H54 (cell line): ENCODE results near the gene AGAP3.
A peak's percentile ranks its signal among the peaks of the same experiment; 100 is the strongest.

Experiments used
- DNase-seq: peaks from one replicate; pipeline ENCODE4 v3.0.0; 2011; ENCODE audit warnings: low spot score, mixed read lengths; ENCODE audit not compliant: insufficient read length
- FAIRE-seq: peaks from 3 replicates; lab custom pipeline; 2011; peaks lifted over from hg19 to GRCh38; lab: Jason Lieb, UNC
- POLR2A ChIP-seq: IDR thresholded peaks from 2 replicates; pipeline ENCODE4 v1.6.1; 2011; ENCODE audit warnings: low read depth, mild to moderate bottlenecking, low read length

The AGAP3 gene

DNA sequence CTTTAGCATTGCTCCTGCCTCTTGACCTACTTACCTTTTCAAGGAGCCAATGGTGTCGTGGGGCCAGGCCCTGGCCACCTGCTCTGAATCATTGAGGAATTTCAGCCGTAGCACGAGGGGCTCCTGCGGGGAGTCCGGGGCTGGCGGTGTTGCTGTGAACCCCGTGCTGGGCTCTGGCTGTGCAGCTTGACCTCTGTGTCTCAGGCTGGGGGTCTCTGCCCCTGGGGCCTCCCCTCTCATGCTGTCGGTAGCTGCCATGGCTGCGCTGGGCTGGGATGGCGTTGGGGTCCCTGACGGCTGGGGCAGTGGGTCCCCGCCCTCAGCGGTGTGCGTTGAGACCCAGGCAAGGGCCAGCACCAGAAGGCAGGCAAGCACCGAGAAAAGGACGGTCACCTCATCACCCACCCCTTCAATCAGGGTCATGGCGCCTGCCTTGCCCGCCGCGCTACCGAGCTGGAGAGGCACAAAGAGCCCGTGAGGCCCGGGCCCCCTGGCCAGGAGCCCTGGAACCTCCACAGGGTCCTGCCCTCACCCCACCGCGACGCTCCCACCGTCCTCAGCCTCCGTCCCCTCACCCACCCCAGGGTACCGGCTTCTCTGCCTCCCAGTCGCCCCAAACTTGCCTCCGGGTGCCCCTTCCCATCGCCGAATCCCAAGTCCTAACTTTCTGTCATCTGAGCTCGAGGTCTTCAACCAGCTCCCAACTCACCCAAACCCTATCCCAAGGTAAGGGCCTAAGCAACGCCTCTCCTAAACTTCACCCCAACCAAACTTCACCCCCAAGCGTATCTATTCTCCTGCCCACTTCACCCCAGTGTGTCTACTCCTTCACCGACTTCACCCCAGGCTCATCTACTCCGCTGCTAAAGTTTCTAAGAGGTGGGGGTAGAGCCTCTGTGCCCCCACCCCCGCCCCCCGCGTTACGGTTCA, 3.9 kb upstream of the AGAP3 start:
- FAIRE-seq: no peak
- DNase-seq: no peak
- no peak for TF ChIP-seq POLR2A

DNA sequence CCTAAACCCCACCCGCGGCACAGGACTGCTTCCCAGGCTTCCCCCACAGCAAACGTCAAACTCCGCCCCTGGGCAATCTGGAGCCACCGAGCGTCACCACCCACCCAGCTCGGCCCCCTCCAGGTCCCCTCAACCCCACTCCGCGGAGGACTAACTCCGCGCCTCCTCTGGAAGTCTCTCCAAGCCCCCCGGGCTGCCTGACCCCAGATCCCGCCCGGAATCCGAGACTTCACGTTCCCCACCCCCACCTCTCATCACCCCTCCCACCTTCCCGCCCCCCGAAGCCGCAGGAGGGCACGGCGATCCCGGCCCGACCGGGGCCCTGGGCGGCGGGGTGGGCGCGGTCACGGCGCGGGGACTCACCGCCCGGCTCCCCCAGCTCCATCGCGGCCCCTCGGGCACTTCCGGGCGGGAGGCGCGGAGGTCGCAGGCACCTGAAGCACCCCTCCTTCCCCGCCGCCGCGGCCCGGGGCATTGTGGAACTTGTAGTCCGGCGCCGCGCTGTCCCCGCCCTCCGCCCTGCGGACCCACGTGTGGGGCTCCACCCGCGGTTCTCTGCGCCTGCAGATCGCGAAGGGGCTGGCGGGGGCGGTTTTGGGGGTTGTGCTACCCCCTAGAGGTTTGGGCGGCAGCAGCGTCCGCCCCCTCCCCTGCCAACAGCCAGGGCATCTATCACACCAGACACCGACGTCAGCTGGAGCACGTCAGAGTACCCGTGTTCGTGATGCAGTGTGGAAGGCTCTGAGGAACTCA, 3.0 kb upstream of the AGAP3 start, which contains the start of gene TMUB1:
Gene TMUB1 (minus strand): TSS at position 423 of the 753 bp plus-strand sequence. CDS start 930 bp downstream, outside the sequence.
- TF ChIP-seq POLR2A: peak; percentile 43; the same call in 1 of the 2 replicates
- FAIRE-seq (no peak), DNase-seq (peak; percentile 76)

DNA sequence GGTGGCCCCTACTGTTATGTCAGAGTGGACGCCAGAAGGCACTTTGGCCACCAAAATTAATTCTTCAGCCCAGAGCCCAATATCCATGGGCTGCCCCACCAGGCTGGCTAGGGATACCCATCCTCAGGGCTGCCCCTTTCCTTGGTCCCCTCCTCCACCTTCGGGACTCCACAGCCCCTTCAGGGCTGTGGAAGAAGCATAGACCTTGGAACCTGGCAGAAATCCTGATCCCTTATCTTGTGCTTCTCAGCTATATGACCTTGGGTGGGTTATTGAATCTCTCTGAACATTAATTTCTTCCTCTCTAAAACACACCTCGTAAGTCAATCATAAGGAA, 2.5 kb upstream of the AGAP3 start:
- FAIRE-seq (no peak), DNase-seq (no peak)
- TF ChIP-seq POLR2A: no peak

DNA sequence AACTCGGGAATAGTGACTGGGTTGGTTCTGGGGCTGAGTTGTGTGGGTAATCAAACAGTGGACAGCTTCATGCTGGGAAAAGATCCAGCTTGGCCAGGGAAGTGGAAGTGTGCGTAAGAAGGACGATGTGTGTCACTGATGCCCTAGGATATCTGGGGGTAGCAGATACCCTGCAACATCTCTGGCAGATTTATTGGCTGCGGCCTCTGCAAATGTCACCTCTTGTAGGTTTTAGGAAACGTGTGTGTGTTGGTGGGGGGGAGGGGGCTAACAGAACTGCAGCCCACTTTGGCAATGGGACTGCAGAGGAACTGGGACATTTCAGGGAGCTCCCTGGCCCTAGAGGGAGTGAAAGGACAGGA, 965 bp upstream of the AGAP3 start:
- TF ChIP-seq POLR2A: no peak
- FAIRE-seq (no peak), DNase-seq (no peak)

DNA sequence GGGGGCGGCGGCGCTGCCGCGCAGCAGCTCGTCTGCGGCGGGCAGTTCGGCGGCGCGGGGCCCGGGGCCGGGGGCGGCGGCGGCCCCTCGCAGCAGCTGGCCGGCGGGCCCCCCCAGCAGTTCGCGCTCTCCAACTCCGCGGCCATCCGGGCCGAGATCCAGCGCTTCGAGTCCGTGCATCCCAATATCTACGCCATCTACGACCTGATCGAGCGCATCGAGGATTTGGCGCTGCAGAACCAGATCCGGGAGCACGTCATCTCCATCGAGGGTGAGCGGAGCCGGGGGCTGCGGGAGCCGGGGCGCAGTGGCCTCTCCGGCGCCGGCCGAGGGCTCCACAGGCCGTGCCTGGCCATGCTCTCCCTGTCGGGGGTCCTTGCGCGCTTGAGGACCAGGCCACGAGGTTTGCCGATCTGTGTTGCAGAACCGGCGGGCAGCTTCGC, 548 bp downstream of the AGAP3 start:
- DNase-seq: peak; percentile 55
- no peak for FAIRE-seq
- TF ChIP-seq POLR2A: no peak

DNA sequence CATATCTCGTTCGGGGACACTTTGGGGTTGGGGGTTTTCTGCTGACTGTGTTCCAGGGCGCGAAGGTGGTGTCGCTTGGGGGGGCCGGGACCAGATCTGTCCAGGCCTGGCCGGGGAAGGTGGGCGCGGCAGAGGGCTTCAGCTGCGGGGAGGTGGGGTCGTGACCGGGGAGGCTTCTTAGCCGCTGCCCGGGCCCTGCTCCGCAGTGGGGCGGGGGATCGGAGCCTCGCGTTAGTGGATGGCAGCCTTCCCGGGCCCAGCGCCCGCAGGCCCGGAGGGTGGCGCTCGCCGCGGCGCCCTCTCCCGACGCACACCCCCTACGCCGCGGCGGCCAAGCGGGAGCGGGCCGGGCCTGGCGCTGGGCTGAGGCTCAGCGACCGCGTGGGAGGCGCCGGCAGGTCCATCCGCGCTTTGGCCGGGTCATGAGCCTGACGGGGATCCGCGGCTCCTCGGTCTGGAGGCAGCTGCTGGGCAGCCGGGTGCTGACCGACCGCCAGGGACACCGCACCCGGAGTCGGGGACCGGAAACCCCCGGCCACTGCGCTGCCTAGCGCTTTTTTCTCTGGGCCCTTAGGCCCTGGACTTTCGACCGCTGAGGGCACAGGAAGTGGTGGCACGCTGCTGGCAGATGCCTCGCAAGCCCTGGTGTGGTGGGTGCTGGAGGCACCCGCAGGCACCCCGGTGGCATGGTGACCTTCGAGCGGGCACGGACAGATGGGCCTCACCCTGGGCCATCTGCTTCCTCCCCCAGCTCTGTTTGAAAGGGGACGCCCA, 1.2 kb downstream of the AGAP3 start:
- DNase-seq (peak; percentile 72), FAIRE-seq (no peak)
- peak; percentile 29 for TF ChIP-seq POLR2A

DNA sequence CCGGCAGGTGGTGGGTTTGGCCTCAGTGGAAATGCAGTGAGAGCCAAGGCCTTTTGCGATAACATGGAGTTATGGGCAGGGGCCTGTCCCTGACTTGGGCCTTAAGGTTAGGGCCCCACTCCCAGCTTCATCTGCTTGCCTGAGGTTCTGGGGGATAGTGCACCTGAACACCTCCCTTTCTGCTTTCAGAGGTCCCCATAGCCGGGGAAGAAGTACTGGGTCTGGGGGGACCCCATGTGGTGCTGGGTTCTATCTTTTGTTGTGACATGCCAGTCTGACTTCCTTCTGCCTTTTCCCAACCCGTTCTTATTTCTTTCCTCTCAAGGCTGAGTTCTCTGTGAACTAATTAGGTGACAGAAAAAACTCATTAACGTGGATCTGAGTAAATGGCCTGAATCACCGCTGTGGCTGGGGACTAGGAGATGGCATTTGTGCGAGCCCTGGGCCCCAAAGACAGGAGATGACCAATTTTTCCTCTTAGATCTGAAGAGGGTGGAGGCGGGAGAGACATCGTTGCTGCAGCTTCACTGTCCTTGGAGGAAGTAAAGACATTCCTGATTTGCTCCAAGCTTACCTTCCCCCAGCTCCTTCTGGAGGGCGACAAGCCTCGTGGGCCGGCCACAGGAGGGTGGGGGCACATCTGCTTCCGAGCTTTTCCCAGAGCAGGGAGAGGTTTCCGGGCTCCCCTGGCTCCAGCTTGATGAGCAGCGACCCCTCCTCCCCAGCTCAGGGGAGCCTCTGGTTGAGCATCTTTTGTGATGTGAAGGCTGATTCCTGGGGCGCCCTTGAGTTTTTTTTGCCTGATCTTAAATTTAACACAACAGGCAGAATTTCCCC, 2.0 kb downstream of the AGAP3 start:
- no peak for FAIRE-seq
- no peak for DNase-seq
- TF ChIP-seq POLR2A: no peak

DNA sequence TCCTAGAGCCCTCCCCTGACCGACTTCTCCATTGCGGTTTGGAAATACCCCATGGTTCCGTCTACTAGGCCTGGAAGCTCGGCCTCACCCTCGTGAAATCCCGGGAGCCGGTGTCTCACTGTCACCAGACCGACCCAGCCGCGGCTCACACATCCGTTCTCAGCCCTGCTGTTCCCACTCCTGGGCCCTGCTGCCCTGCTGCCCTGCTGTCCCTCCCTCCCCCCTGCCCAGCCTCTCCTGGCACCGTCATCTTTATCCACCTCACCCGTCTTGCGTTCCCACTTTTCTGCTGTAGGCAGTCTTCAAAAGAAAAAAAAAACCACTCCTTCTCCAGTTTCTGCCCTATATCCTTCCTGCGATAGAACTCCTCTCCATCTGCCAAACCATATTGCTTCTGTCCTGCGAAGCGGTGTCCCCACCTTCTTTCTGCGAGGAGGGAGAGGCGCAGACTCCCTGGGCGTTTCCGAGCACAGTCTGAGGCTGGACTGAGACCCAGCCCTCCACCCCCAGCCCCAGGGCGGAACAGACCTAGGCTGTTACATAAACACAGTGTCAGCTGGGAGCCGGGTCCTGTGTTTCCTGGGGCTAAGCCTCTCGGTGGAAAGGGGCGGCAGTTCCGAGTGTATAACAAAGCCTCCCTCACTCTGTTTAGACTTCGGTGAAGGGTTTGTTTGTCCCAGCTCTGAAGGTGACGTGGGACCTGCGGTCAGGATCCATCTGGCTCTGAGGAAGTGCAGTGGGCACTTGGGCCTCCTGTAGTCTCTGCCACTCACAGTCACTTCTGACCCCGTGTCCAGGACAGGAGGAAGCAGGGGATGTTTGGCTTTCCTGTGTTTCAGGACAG, 2.8 kb downstream of the AGAP3 start:
- FAIRE-seq (no peak), DNase-seq (no peak)
- no peak for TF ChIP-seq POLR2A

DNA sequence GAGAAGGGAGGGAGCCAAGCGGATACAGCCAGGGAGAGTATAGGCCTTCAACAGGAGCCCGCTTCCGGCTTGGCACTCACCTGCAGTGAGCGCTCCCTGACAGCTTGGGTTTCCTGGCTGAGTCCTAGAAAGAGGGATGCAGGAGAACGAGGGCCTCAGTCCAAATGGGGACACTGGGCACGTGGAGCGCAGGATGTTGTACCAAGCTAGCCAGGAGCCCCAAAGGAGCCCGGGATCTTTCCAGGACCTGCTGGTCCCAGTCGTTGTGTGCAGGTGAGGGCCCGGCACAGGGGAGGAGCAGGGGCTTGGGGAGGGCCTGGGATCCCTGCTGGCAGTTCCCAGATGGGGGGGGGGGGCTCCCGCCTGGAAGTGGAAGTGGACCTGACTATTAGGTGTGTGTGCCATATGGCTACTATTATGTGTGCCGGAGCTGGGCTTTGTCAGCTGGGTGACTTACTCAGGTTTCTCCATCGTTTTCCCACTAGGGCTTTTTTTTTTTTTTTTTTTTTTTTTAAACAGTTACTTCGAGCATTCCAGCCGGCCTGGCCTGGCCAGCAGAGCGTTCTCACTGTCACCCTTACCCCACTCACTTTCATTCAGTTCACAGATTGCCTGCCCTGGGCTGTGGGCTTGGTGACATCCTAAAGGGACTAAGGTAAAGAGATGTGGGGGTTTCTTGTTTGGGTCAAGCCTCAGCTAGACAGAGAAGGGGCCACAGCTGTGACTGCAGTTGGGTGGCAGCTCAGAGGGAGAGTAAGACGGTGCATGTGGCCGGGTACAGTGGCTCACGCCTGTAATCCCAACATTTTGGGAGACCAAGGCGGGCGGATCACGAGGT, 3.8 kb downstream of the AGAP3 start:
- FAIRE-seq (no peak), DNase-seq (no peak)
- TF ChIP-seq POLR2A: no peak

DNA sequence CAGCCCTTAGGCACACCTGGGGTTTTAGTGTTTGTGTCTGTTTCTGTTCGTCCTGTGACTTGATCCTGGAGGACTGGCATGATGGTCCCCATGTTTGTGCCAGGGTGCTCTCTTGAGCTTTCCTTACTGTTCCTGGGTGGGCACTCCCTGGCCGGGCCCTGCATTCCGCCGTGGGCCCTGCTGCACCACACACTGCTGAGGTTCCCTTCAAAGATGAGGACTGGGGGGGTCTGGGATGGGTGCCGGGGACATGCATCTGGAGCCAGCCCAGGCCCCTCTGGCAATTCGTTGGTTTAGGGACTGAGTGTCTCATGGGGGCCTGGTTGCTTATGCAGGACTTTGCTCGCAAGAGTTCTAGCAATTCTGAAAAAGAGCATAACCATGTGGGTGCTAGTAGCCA, 4.7 kb downstream of the AGAP3 start:
- TF ChIP-seq POLR2A: no peak
- FAIRE-seq: no peak
- no peak for DNase-seq

DNA sequence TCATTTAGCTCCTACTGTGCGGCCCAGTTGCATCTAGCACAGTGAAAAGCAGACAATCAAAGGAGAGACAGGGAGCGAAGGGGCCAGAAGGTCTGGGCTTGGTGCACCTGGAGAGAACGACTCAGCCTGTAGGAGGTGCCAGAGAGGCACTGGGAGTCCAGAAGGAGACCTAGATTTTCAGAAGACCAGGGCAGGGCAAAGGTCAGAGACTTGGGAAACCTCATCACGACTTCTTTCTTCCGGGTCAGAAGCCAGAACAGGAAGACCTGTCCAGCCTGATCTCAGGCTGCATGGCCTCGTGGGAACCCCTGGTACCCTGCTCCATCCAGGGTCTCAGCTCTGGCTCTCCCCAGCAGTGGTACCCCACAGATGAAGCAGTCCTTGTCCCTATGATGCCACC, 5.2 kb downstream of the AGAP3 start:
- no peak for TF ChIP-seq POLR2A
- FAIRE-seq (no peak), DNase-seq (no peak)
